GM23248 (cell line): Measurements from ENCODE around the gene FAM222B.

ENCODE experiments used
- EZH2 ChIP-seq: fragments of 200-600 bp; sonication (generic); IDR thresholded peaks from 2 replicates; pipeline ENCODE4 v1.6.1; 2018; ENCODE audit warnings: antibody characterized with exemption, mild to moderate bottlenecking; ENCODE audit not compliant: insufficient read depth, poor library complexity, severe bottlenecking
- EZH2phosphoT487 ChIP-seq: fragments of 200-600 bp; sonication (generic); IDR thresholded peaks from 2 replicates; pipeline ENCODE4 v1.6.1; 2018; ENCODE audit warnings: antibody characterized with exemption, moderate library complexity, mild to moderate bottlenecking, low read depth; ENCODE audit not compliant: insufficient read depth

GRCh38 chr17:28740406-28741357, 101.9 kb downstream of the FAM222B start:
- no peak for TF ChIP-seq EZH2
- TF ChIP-seq EZH2phosphoT487, result no peak
